GM19193 (cell line): Measurements from ENCODE around the gene NABP1.

ENCODE experiments used
- POLR2A ChIP-seq: IDR thresholded peaks from 4 replicates; pipeline ENCODE4 v1.6.1; 2011; ENCODE audit not compliant: insufficient read depth, insufficient read length; ENCODE audit errors: extremely low read depth

NABP1 gene

DNA sequence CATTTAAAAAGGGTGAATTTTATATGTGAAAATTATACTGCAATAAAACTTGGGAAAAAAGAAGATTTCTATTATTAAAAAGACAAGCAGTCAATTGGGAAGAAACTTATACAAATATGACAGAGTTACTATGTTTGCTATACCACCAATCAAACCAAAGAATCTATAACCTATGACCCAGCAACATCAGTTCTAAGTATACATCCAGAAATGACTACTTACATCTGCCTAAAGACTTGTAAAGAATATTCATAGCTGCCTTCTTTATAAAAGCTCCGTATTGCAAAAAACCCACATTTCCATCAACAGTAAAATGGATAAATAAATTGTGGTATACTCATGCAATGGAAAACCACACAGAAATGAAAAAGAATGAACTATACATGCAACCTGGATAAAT, 32.9 kb upstream of the NABP1 start:
- no peak for TF ChIP-seq POLR2A

DNA sequence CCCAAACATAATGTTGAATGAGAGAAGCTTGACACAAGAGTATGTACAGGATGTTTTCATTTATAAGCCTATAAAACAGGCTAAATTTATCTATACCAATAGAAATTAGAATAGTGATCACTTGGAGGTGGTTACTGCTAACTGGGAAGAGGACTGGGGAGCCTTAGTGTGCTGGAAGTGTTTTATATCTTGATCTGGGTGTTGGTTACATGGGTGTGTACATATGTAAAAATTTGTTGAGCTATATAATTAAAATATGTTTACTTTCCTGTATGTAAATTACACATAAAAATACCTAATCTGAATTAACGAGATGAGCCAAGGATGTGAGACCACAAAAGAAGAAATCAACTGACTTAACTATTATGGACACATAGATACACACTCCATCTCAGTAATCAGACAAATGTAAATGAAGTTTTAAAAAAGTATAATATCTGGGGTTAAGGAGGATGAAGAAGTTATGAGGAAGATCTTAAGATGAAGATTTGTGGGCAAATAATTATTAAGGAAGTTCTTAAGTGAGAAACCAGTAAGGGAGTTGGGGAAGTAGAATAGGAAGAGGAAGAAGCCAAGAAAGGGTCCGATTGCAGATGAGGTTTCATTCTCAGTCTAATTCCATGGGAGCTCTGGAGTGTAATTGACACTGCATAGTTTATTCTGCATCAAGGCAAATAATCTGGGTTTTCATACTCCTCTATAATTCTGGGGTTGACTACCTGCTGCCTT, 32.3 kb upstream of the NABP1 start:
- no peak for TF ChIP-seq POLR2A

DNA sequence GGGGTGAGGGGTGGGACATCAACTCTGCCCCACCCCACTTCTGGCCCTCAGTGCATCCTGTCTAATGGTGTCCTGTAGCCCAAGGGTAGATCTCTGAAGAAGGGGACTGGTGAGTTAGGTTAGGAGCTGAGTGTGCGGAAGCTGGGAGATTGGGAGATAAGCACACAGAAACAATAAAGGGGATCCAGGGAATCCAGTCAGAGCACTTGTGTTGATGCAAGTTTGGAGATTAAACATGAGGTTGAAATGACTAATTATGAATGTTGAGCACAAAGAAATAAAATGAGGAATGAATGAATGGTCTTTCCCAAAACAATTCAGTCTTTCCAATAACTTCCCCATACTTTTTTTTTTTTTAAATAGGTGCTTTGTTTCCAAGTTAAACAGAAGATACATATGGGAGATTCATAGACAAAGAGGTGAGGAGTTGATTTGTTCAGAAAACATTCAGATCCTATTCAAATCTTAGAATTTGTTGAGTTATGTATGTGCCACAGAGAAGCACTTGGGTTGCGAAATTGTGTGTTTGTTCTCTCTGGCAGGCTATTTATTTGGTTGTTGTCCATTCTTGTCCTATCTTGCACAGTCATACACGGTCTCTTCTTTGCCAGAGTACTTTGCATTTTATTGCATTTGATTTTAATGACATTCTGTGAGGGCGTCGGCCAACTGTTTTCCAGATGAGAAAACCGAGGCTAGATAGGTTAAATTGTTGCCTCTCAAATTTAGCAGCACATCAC, 31.6 kb upstream of the NABP1 start:
- TF ChIP-seq POLR2A, result no peak

DNA sequence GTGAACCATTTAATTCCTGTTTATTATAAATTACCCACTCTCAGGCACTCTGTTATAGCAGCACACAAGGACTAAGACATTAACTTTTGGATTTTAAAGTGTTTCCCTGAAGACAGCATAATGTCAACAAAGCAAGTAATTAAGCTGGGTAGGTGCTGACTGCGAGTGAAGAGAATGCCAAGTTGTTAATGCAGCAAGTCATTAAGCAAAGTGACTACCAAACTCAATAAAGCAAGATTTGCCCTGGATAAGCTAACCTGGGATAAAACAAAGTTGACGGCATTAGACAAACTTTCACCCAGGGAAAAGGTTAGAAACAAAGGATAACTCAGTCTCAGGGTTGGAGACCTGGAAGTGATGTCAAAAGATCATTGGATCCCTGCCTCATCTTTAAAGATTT, 28.4 kb upstream of the NABP1 start:
- TF ChIP-seq POLR2A, result no peak

DNA sequence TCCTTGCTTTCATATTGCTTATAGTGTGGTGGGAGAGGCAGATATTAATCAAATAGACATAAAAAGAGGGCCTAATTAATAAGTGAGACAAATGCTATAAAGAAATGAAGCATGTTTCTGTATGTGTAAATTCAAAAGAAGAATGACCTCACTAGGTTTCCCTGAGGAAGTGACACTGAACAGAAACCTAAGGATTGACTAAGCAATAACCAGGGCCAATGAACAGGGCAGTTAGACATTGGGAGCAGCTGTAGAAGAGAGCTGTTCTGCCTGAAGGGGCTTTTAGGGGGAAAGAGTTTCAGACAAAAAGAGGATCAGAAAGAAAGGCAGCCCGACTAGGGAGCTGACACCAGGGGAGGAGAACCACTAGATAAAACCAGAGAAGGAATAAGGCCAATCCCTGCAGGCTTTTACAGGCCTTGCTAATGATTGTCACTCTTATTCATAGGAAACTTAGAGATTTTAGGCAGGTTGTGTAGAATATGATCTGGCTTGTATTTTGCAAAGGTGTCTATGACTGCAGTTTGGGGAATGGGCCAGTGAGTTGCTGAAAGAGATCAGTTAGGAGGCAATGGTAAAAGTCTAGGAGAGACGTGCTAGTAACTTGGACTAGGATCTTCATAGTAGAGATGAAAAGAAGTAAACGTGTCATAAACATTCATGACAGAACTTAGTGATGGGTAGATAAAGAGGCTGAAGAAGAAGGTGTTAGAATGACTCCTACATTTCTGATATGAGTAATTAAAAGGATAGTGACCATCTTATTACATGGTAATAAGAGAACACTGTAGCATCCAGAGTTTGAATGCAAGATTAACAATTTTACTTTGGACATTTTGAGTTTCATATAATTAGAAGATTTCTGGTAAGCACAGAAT, 26.8 kb upstream of the NABP1 start:
- TF ChIP-seq POLR2A, result no peak

DNA sequence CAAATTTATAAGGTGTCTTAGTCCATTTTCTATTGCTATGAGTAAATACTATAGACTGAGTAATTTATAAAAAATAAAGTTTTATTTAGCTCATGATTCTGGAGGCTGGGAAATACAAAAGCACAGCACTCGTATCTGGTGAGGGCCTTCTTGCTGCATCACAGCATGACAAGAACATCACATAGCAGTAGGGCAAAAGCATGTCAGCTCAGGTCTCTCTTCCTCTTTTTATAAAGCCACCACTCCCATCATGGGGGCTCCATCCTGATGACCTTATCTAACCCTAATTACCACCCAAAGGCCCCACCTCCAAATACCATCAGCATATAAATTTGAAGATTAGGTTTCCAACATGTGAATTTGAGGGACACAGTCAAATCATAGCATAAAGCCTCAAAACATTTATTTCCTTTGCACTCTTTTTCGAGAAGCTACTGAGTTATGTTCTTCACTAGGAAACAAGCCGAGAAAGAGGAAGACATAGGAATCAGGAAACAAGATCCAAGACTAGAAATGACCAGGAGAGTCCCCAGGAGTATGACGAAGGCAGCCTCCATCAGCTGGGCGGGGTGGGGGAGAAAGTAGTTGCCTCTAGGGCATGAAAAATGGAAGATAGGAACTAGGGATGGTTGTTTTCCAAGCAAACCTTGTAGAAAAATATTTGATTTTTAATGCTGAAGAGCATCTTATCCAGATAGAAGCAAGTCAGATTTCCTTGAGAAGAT, 24.1 kb upstream of the NABP1 start:
- TF ChIP-seq POLR2A, result no peak

DNA sequence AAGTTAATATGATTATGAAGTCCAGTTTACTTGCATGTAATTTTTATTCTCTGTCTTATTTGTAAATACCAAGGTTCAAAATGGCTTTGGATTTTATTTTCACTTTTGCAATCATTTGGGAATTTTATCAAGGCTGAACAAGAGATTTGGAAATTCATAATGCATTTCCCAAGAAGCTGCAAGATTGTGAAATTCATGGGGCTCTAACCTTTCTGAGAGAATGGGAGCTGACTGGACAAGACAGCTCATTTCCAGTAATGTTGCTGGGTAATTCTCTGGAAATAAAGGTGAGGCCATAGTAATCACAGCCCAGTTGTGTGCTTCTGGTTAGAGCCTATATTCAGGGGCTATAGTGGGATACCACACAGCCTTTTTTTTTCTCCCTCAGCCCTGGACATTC, 21.5 kb upstream of the NABP1 start:
- no peak for TF ChIP-seq POLR2A

DNA sequence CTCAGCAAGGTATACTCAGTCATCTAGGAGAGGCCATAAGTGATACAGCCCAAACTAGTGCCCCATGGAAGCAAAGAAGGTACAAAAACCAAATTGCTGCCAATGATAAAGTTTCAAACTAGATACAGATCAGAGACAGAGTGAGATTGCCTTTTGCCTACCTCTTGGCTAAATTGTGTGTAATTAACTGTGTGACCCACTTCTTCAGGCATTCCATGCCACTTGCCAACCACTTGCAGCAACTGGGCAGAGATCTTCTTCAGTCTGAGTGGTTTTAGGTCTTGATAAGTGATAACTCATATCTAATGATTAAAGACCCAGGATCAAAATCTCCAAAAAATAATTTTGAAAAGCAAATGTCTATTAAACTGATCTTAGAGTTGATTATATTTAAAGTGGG, 21.1 kb upstream of the NABP1 start:
- no peak for TF ChIP-seq POLR2A

DNA sequence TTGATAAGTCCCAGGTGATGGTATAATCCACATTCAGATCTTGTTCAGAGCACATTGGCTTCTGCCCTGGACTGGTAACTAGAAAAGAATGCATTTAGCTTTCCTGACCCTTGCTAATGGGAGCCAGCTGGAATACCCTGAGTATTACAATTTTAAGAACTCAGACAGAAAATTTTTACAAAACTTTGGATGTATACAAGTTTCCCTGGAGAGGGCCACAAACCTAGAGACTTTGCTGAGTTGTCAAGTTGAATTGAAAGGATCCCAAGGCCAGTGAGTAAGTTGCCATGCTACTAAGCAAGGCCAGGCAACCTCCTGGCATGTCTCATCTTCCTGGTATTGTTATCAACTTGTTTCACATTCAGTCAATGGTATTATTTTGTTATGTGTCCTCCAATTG, 20.0 kb upstream of the NABP1 start:
- TF ChIP-seq POLR2A, result no peak

DNA sequence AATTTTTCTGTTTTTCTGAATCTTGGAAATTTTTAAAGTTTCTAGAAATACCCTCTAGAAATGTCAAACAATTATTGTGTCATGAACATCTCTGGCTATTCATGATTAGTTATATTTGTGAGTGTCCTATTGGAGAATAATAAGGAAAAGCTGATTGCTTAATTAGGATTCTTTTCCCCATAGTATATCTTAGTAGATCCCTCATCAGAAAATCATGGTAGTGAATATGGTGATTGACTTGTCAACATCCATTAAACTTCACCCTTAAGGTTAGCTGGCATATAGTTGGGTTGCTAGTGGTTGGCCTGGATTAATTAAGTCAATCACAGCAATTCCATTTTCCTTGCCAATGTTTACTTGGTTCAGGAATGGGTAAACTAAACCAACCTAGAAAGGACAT, 18.7 kb upstream of the NABP1 start:
- TF ChIP-seq POLR2A, result no peak

DNA sequence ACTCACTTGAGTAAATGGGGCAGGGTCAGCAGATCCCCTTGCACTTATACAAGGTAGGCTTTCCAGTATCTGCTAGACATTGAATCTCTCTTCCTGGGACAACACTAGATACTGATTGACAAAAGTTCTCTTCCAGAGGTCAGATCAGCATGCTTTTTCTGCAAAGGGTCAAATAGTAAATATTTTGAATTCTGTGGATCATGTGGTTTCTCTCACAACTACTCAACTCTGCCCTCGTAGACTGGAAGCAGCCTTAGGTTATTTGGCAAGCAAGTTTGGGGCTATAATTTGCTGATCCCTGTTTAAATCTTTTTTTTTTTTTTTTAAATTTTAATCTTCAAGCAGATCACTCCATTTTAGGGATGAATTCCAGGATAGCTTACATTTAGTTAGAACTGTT, 17.4 kb upstream of the NABP1 start:
- no peak for TF ChIP-seq POLR2A

DNA sequence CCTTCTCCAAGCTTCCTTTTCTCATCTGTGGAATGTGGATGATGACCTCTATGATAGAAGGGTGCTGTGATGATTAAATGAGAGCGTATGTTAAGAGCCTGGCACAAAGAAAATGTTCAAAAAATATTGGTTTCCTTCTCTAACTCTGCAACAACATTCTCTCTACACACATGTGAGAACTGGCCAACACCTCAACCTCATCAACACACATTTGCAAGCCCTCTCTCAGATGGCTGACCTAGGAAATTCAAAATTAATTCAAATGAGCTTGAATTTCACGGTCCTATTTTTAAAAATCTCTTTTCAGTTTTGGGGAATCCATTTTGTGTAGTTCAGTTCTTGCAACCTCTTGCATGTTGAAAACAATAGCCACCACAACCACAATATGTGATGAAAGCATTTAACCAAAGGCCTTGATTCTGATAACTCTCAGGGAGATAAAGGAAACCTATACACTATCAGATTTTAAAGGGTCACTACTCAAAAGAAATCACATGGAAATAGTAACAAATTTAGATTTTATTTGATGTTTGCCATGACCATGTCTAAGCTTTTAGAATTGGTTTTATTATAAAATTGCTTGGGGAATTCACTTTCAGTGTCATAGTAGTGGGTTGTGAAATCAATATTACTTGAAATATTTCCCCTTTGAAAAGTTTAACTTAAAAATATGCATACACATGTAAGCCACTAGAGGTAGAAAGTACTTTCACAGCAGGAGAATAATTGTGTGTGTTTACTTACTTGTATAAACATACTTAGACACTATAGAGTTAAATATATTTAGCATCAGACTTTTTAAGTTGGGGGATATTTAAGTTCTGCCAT, 16.6 kb upstream of the NABP1 start:
- no peak for TF ChIP-seq POLR2A

DNA sequence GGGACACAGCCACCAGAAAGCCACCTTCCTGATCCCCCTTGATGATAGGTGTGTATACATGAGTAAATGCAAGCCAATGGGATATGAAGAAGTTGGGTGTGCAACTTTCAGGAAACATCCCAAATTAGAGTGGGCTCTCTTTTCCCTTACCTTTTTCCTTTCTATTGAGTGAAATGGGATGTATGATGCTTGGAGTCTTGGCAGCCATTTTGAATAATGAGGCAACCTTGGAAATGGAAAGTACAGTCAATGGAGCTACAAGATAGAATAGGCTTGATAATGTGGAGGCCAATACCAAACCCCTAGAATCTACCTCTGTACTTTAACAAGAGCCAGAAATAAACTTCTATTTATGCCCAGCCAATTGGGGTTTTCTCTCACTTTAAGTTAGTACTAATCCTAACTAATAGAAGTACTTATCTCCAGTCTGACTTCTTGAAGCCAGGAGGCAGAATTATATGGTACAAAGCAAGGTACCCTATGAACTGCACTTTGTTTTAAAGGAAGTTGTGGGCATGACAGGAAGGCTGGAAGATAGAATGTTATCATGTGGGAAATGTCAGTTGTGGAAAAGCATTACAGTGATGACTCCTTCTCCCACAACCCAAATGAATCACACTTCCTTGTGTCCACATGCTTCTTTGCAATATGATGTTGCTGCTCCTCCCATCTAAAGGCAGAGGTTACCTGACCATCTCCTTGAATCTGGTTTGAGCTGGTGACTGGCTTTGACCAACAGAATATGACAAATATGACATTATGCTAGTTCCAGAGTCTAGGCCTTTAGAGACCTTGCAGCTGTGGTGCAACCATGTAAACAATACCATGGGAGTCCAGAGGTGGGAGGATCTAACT, 12.9 kb upstream of the NABP1 start:
- no peak for TF ChIP-seq POLR2A
